Measurements from ENCODE around the gene PLEKHD1.

PLEKHD1 gene

DNA sequence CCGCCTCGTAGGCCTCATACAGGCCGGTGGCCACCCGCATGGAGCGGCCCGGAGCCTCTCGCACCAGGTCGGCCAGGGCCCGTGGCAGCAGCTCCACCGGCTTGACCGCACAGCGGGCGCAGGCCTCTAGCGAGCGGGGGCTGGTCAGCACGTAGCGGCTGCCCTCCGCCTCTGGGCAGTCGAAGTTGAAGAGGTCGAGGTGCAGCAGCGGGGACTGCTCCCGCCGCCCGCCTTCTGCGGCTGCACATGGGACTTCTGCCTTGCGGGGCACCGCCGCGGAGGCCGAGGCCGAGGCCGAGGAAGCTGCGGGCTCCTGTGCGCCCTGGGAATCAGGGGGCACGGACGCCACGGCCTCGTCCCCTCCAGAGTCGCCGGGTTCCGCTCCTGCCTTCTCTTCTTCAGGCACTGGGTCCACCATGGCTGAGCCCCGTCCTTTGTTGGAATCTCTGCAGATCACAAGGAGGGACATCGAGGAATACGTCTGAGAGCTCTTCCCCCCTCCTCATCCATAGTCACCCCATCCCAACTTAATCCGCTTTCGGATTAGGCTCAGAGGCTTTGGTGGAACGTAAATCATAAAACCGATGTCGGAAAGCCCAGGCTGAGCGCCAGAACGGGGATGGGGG is 88.8 kb downstream of the PLEKHD1 start:
- DNase-seq (ENCODE audit: low read depth), result no peak
- no peak overlapping the region for H3K4me3 ChIP-seq (ENCODE audit: low read depth, low read length)

DNA sequence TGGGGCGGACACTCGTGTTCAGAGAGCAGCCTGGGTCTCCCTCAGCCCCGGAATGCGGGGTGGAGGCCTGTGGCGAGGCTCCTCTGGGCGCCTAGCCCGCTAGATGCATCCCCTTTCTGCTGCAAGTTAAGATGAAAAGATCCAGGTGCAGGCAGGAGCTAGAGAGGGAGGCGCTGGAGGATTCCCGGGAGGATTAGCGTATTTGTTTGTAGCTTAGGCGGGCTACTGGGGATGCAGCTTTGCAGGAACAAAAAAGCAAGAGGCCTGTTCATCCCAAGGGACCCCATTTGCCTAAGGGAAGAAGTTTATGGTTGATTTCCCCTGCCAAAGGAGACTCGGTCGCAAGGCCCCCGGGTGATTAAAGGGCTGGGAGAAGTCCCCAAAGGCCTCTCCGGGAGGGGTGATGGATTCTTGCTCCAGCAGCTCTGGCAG is 89.3 kb downstream of the PLEKHD1 start:
- no peak for DNase-seq (ENCODE audit: low read depth)
- H3K4me3 ChIP-seq (ENCODE audit: low read depth, low read length), result no peak overlapping the region

DNA sequence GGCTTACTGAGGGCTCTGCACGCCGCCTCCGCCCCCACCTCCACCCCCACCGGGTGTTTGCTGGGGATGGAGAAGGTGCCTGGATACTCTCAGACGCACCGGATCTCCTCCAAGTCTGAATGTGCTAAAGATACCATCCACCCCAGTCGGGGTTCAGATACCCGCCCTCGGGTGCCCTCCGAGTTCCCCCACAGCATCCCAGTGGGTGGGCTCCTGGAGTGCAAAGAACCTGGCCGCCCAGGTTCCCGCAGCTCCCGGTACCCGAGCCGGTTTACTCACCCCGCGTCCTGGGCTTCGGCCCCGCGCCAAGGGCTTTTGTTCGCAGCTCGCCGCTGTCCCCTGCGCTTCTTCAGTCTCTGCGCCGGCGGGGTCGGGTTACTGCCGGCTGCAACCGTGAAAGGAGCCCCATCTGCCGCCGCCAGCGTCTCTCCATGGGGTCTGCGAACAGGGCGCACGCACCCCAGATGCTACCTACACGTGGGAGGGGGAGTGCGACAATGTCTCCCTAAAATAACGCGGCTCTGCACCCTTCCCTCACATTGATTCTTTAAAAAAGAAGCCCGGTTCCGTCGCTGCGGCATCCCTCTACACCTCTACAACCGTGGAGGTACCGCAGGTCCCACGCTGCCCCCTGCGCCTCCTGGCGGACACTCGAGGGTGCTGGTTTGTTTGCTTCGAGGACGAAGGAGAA is 89.9 kb downstream of the PLEKHD1 start, which contains the start of gene CCDC177:
TSS of gene CCDC177 (minus strand) at position 609 of the 691 bp plus-strand sequence. CDS start 1,249 bp downstream, outside the sequence.
- no peak for DNase-seq (ENCODE audit: low read depth)
- peak within 1 kb of the TSS; percentile 17 for H3K4me3 ChIP-seq (ENCODE audit: low read depth, low read length)

DNA sequence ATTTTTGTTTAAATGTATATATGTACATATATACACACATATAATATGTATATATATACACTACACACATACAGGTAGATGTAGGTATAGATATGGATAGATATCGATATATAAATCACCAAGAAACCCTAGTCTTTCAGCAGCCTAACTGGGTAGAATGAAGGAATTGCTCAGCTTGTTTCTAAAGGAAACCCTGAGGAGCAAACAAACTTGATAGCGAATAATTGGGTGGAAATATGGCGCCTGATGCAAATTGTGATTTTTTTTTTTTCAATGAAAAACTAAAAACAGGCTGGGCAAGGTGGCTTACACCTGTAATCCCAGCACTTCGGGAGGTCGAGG is 90.4 kb downstream of the PLEKHD1 start:
- H3K4me3 ChIP-seq (ENCODE audit: low read depth, low read length), result no peak overlapping the region

DNA sequence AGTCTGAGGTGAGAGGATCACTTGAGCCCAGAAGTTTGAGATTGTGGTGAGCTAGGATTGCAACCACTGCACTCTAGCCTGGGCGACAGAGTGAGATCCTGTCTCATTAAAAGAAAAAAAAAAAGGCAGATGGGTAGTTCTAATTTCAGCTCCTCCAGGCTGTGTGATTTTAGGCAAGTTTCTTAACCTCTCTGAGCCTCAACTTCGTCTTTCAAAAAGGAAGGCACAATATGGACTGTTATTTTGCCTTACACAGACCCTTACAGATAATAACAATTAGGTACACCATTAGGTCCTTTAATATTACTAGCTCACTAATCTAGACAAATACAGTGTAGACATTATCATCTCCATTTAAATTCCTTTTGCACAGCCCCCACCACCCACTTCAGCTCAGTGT is 94.9 kb downstream of the PLEKHD1 start:
- DNase-seq (ENCODE audit: low read depth), result no peak
- H3K4me3 ChIP-seq (ENCODE audit: low read depth, low read length), result no peak overlapping the region

More for the DNA sequence above, 90.4 kb downstream of the PLEKHD1 start:
- DNase-seq (ENCODE audit: low read depth), result no peak

DNA sequence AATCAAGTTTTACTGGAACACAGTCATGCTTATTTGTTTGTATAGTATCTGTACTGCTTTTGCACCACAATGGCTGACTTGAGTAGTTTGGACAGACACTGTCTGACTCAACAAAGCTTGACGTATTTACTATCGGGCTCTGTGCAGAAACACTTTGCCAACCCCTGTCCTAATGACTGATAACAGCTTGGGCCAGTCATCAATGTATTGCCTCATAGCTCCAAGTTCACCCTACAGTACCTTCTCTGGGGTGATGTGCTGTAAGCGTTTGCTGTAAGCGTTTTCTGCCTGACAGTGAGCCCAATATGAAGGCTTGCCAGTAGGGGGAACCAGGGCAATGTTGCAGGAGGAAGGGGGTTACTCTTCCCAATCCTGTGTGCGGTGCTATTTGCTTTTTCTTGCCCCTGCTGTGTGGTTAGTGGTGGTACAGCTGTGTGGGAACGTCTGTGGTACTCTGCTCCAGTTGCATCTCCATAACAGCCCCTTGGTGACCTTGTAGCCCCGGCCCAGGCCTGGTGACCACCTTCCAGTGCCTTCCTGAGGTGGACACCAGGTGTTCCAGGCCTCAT is 95.6 kb downstream of the PLEKHD1 start:
- peak; percentile 79 for DNase-seq (ENCODE audit: low read depth)
- H3K4me3 ChIP-seq (ENCODE audit: low read depth, low read length), result no peak overlapping the region
